ENCODE results near the gene SCN3A. TPM values are rescaled to one million over a fixed set of nuclear protein-coding genes. Genes with fewer than 3 reads are reported as not detected.

SCN3A gene
- under 1 TPM in 1 of 2 experiments, not detected in 1; 0.07 TPM for total RNA-seq

DNA sequence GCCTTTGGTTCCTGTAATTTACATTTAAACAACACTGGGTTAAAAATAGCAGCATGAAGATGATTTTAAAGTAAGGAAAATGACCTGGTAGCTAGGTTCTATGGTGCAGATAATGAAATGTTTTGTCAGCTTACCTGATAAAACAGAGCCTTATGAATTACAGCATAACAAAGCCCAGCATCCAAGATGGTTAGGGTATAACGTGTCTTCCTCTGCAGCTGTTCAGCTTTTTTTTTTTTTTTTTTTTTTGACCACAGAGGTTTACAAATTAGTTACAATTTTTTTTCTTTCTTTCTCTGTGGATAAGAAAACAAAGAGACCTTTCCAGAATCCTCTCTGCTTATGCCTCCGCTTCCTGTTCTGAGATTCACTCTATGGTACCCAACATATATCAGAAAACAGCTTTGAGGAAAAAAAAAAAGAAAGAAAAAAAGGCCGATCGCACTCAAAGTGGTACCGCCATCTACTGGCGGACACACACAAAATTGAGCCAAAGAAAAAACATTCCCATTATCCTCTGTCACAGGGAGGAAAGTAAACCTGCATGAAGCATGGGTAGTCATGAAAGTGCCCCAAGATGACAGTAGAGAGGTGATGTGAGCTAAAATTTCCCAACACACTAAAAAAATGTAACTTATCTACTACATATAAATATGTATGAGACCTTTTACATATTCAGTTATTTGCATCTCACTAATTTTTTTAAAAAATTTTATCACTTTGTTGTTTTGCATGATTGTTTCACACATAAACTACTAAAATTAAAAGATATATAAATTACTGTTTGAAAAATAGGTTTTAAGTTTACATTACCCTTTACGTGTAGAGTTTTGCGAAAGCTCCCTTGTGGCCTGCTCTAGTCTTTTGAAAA lies at the start of gene SCN3A:
SCN3A (minus strand) TSS at position 362 of the 871 bp plus-strand sequence. CDS start 27,656 bp downstream, outside the sequence.
- CTCF ChIA-PET, result interaction anchor here (0.6 to 2.2 kb wide), 17 partner anchors 9 to 816 kb away, joined by 3 to 25 read pairs (median 4); no protein-coding TSS in a partner anchor
- no peaks in the 10 kb centered on the region for H3K9me3 Mint-ChIP-seq
- no peak within 1 kb of the TSS for H3K27ac Mint-ChIP-seq
- no peaks in the 10 kb centered on the region for H3K36me3 Mint-ChIP-seq (ENCODE audit: low read depth)
- DNase-seq (peak; percentile 19), ATAC-seq (no peak)
- intact Hi-C loops (cut with micrococcal nuclease), result loop anchor here (1.0 to 5.0 kb wide), 2 partner anchors 188 to 212 kb away; no protein-coding TSS in a partner anchor
- POLR2A ChIA-PET, result no interaction called here
- H3K27me3 Mint-ChIP-seq, result no peaks in the 10 kb centered on the region
- H3K4me1 Mint-ChIP-seq (ENCODE audit: low read depth), result no peaks in the 10 kb centered on the region
- no peak within 1 kb of the TSS for H3K4me3 Mint-ChIP-seq
- TF ChIP-seq, protein P1, sequence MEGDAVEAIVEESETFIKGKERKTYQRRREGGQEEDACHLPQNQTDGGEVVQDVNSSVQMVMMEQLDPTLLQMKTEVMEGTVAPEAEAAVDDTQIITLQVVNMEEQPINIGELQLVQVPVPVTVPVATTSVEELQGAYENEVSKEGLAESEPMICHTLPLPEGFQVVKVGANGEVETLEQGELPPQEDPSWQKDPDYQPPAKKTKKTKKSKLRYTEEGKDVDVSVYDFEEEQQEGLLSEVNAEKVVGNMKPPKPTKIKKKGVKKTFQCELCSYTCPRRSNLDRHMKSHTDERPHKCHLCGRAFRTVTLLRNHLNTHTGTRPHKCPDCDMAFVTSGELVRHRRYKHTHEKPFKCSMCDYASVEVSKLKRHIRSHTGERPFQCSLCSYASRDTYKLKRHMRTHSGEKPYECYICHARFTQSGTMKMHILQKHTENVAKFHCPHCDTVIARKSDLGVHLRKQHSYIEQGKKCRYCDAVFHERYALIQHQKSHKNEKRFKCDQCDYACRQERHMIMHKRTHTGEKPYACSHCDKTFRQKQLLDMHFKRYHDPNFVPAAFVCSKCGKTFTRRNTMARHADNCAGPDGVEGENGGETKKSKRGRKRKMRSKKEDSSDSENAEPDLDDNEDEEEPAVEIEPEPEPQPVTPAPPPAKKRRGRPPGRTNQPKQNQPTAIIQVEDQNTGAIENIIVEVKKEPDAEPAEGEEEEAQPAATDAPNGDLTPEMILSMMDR (IDR thresholded peaks at IDR 0.05), result peak; percentile 77

DNA sequence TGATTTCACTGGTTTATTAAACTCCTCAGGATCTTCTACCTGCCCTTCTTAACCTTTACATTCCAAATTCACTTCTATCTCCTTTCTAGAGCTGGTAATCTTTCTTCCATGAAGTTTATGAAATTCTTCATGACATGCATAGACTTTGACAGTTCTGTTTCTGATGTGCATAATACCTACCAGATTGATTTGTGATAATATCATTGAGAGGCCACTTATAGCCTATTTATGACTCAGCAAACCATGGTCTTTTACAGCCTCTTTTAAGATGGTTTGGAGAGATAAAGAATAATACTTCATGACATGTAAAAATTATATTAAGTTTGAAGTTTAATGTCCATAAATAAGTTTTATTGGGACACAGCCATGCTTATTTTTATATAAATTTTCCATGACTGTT lies 49.3 kb upstream of the SCN3A start:
- H3K9me3 Mint-ChIP-seq, result no peaks in the 10 kb centered on the region
- H3K27ac Mint-ChIP-seq, result no peak overlapping the region
- no peaks in the 10 kb centered on the region for H3K27me3 Mint-ChIP-seq
- DNase-seq (no peak), ATAC-seq (no peak)
- no peaks in the 10 kb centered on the region for H3K4me1 Mint-ChIP-seq (ENCODE audit: low read depth)
- POLR2A ChIA-PET, result no interaction called here
- H3K4me3 Mint-ChIP-seq, result no peak overlapping the region
- H3K36me3 Mint-ChIP-seq (ENCODE audit: low read depth), result no peaks in the 10 kb centered on the region
- CTCF ChIA-PET, result no interaction called here
- intact Hi-C loops (cut with micrococcal nuclease), result no loop called here
- TF ChIP-seq, protein P1 (IDR thresholded peaks at IDR 0.05), result no peak

DNA sequence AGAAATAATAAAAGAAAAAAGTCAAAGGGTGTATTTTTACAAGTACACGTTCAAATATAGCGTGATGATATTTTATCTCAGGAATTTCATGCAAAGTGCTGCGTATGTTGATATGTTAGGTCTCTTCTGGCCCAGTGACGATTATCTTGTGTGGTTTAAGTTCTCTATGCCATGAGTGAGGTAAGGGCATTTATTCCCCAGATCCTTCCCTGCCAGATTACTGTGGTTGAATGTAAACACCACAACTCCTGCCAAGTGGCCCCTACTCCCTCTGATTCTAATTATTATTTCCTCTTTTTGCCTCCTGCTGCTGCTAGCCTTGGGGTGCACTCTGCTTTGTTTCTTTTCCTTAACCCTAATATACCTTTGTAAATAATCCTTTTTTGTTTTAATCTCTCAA lies 47.5 kb upstream of the SCN3A start:
- no peak overlapping the region for H3K27ac Mint-ChIP-seq
- TF ChIP-seq, protein P1 (IDR thresholded peaks at IDR 0.05), result no peak
- ATAC-seq, result no peak
- ChIA-PET POLR2A (no interaction called here), CTCF (interaction anchor here (0.8 kb wide), 1 partner anchor 49 kb away, joined by 3 read pairs; no protein-coding TSS in a partner anchor)
- no peaks in the 10 kb centered on the region for H3K9me3 Mint-ChIP-seq
- no peak overlapping the region for H3K4me3 Mint-ChIP-seq
- intact Hi-C loops (cut with micrococcal nuclease), result no loop called here
- no peaks in the 10 kb centered on the region for H3K27me3 Mint-ChIP-seq
- no peaks in the 10 kb centered on the region for H3K4me1 Mint-ChIP-seq (ENCODE audit: low read depth)
- H3K36me3 Mint-ChIP-seq (ENCODE audit: low read depth), result no peaks in the 10 kb centered on the region
- no peak for DNase-seq

DNA sequence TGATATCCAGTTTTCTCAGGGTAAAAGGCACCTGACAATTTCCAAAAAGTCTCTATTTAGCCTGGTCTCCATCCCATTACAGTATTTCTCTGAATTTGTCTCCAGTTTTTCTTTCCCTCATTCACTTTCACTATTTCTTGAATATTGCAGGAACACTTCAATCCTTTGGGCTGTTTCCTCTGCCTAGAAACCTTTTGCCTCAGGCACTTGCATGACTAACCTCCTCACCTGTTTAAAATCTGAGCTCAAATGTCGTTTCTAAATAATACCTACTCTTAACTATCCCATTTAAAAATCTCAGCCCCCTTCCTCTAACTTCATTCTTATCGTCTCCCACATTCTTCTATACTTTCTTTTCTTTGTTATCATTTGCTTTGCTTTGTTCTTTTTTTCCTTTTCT lies 44.4 kb upstream of the SCN3A start:
- H3K4me3 Mint-ChIP-seq, result no peak overlapping the region
- intact Hi-C loops (cut with micrococcal nuclease), result no loop called here
- ChIA-PET CTCF (no interaction called here), POLR2A (no interaction called here)
- H3K4me1 Mint-ChIP-seq (ENCODE audit: low read depth), result no peaks in the 10 kb centered on the region
- TF ChIP-seq, protein P1 (IDR thresholded peaks at IDR 0.05), result no peak
- DNase-seq (no peak), ATAC-seq (no peak)
- H3K27ac Mint-ChIP-seq, result no peak overlapping the region
- H3K36me3 Mint-ChIP-seq (ENCODE audit: low read depth), result no peaks in the 10 kb centered on the region
- H3K27me3 Mint-ChIP-seq, result no peaks in the 10 kb centered on the region
- H3K9me3 Mint-ChIP-seq, result no peaks in the 10 kb centered on the region

DNA sequence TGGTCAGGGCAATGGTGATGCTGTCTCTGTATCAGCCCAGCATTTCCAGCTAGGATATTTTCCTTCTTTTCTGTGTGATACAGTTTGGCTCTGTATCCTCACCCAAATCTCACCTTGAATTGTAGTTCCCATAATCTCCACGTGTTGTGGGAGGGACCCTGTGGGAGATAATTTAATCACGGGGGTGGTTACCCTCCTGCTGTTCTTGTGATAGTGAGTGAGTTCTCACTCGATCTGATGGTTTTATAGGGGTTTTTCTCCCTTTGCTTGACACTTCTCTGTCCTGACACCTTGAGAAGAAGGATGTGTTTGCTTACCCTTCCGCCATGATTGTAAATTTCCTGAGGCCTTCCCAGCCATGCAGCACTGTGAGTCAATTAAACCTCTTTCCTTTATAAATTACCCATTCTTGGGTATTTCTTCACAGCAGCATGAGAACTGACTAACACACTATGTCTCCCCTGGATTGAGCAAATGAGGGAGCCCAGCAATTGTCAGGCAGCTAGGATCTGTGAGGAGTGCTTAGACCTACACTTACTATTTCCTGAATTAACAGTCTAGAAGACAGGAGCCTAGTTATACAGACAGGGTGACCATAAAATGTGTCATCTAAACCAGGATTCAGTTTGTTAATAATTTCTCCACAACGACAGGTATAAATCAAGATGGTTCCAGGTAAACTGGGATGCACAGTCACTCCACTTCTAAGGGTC lies 41.4 kb upstream of the SCN3A start:
- ATAC-seq (no peak), DNase-seq (no peak)
- Mint-ChIP-seq H3K9me3 (no peaks in the 10 kb centered on the region), H3K4me1 (ENCODE audit: low read depth) (no peaks in the 10 kb centered on the region), H3K36me3 (ENCODE audit: low read depth) (no peaks in the 10 kb centered on the region), H3K27ac (no peak overlapping the region), H3K4me3 (no peak overlapping the region), H3K27me3 (no peaks in the 10 kb centered on the region)
- POLR2A ChIA-PET, result no interaction called here
- TF ChIP-seq, protein P1 (IDR thresholded peaks at IDR 0.05), result no peak
- CTCF ChIA-PET, result no interaction called here
- intact Hi-C loops (cut with micrococcal nuclease), result no loop called here
